Immature natural killer cell (primary cell): ENCODE results near the gene TBC1D22A. TPM values are rescaled to one million over a fixed set of nuclear protein-coding genes. Genes with fewer than 3 reads are reported as not detected.

Experiments
- DNase-seq, 3 donors: peaks; one replicate each; pipeline ENCODE4 v3.0.0; 2022; ENCODE audit warnings: mixed read lengths in 1 of 3
- H3K27ac Mint-ChIP-seq, 6 donors: one replicate each; pipeline ENCODE4 v1.8.0; 2020; ENCODE audit warnings: mixed read lengths in 6 of 6, mild to moderate bottlenecking in 5 of 6, inconsistent platforms in 4 of 6, moderate library complexity in 3 of 6
- H3K27me3 Mint-ChIP-seq, 3 donors: one replicate each; pipeline ENCODE4 v1.8.0; 2020 to 2021; ENCODE audit warnings: low read depth in 3 of 3, mild to moderate bottlenecking in 3 of 3, mixed read lengths in 3 of 3, moderate library complexity in 3 of 3, inconsistent platforms in 1 of 3
- H3K36me3 Mint-ChIP-seq, 3 donors: one replicate each; pipeline ENCODE4 v1.8.0; 2020; ENCODE audit warnings: mixed read lengths in 3 of 3, inconsistent platforms in 2 of 3, mild to moderate bottlenecking in 2 of 3
- H3K4me1 Mint-ChIP-seq, 2 donors: one replicate each; pipeline ENCODE4 v1.8.0; 2020; ENCODE audit warnings: inconsistent platforms in 2 of 2, mild to moderate bottlenecking in 2 of 2, mixed read lengths in 2 of 2, moderate library complexity in 1 of 2
- H3K4me3 Mint-ChIP-seq, 5 donors: one replicate each; pipeline ENCODE4 v1.8.0; 2020; ENCODE audit warnings: mild to moderate bottlenecking in 5 of 5, mixed read lengths in 5 of 5, inconsistent platforms in 3 of 5, moderate library complexity in 3 of 5
- H3K9me3 Mint-ChIP-seq, 6 donors: one replicate each; pipeline ENCODE4 v1.8.0; 2020; ENCODE audit warnings: mild to moderate bottlenecking in 6 of 6, mixed read lengths in 6 of 6, inconsistent platforms in 4 of 6, moderate library complexity in 3 of 6
- polyA plus RNA-seq, 3 donors: library from polyadenylated mRNA; unstranded; fragments of 300-500 nt; fragmentation: Illumina TruSeq; gene quantifications; one replicate each; pipeline ENCODE4 v1.2.3, GENCODE V29; 2021

The TBC1D22A gene
- polyA plus RNA-seq, 3 donors from 2014 or later: 20.6 to 28.0 (median 24.0) TPM

DNA sequence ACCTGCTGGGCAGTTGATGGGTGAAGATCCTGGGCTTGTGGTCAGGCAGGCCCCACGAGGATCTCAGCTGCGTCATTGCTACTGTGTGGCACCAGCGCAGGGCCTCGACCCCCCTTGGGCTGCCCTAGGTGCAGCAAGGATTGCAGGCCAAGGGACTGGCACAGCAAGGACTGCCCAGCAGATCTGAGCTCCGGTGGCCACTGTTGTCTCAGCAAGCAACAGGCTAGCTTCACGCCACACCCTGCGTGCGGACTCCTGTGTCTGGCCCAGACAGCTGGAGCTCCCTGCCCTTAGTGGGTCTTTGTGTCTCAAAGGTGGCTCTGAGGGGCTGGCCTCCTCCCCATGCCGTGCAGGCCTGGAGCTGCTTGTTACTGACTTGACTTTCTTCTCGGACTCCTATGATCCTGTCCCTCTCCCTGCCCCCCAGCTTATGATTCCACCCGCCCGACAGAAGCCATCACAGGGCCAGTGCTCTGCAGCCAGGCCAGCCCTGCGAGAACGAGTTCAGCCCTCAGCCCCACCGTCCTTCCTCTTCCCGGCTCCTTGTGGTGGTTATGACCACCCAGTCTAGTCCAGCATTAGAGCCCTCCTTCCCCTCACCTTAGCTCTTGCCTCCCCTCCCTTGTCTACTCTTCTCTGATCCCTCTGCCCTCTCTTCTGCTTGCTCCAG lies 295.6 kb downstream of the TBC1D22A start:
- peaks cover 0 to 3% (median 0%) of the 10 kb centered on the region in 3 donors for H3K27me3 Mint-ChIP-seq
- H3K36me3 Mint-ChIP-seq: peaks cover 0 to 11% (median 6%) of the 10 kb centered on the region in 3 donors
- no peak overlapping the region for H3K4me3 Mint-ChIP-seq
- DNase-seq: no peak
- peak overlapping the region in 2 of 6 donors; percentile 40 to 59 for H3K27ac Mint-ChIP-seq
- peaks cover 10 to 27% of the 10 kb centered on the region in 2 donors for H3K4me1 Mint-ChIP-seq
- H3K9me3 Mint-ChIP-seq: no peaks in the 10 kb centered on the region

DNA sequence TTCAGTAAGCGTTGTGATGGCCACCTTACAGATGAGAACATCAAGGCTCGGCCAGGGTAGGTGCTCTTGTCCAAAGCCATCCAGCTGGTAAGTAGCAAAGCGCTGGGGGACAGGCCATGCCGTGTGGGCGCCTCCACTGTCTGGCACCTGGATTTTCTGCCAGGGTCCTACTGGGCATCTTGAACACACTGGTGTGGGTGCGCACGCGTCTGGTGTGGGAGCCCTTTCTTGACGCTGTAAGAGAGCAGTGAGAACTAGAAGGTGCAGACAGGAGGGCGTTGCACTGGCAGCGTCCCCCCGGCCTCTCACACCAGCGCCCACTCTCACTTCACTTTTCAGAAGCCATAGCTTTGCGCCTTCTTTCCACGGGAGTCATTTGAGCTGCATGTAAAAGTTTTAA lies 296.6 kb downstream of the TBC1D22A start:
- DNase-seq: no peak
- no peak overlapping the region for H3K4me3 Mint-ChIP-seq
- H3K36me3 Mint-ChIP-seq: peaks cover 0 to 11% (median 6%) of the 10 kb centered on the region in 3 donors
- peaks cover 0 to 3% (median 0%) of the 10 kb centered on the region in 3 donors for H3K27me3 Mint-ChIP-seq
- H3K27ac Mint-ChIP-seq: peak overlapping the region in 1 of 6 donors; percentile 40
- peaks cover 5 to 16% of the 10 kb centered on the region in 2 donors for H3K4me1 Mint-ChIP-seq
- no peaks in the 10 kb centered on the region for H3K9me3 Mint-ChIP-seq

DNA sequence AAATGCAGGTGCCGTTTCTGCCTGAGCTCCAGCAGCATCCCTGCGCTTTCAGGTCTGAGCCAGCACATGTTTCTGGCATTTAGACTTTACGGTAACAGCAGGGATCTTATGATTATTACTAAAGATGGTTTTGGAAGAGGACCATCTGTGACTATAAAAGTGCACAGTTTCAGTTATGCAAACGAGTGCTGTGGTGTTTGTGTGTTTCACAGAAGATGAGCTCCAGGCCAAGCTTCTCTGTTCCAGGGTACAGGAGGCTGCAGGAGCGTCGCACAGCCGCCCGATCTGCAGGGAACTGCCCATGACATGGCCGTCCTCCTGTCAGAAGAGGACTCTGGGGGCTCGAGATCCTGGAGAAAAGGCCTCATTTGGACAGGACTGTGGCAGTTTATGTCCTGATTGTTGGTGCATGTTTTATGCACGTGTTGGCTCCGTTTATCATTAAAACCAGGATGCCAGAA lies 297.3 kb downstream of the TBC1D22A start:
- peak overlapping the region in 1 of 6 donors; percentile 40 for H3K27ac Mint-ChIP-seq
- no peak overlapping the region for H3K4me3 Mint-ChIP-seq
- no peaks in the 10 kb centered on the region for H3K9me3 Mint-ChIP-seq
- peaks cover 0 to 3% (median 0%) of the 10 kb centered on the region in 3 donors for H3K27me3 Mint-ChIP-seq
- peaks cover 0 to 11% (median 6%) of the 10 kb centered on the region in 3 donors for H3K36me3 Mint-ChIP-seq
- H3K4me1 Mint-ChIP-seq: peaks cover 5 to 11% of the 10 kb centered on the region in 2 donors
- no peak for DNase-seq

DNA sequence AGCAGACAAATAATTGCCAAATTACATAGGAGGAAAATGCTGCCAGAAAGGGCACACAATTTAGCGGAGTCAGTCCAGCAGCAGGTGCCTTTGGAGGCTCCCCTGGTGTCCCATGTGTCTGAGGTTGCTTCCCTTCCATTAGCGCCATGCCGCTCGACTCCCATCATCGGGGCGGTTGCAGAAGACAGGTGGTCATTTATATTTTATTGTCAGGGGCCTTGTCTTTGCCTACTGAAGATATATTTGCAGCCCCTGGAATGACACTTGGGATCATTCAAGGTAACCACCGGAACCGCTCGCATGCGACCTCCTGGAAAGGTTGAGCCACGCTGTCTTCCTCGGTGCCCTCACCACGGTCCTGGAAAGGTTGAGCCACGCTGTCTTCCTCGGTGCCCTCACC lies 298.3 kb downstream of the TBC1D22A start:
- no peak overlapping the region for H3K4me3 Mint-ChIP-seq
- DNase-seq: no peak
- H3K27ac Mint-ChIP-seq: no peak overlapping the region
- peaks cover 0 to 11% (median 6%) of the 10 kb centered on the region in 3 donors for H3K36me3 Mint-ChIP-seq
- no peaks in the 10 kb centered on the region for H3K9me3 Mint-ChIP-seq
- H3K27me3 Mint-ChIP-seq: peaks cover 0 to 3% (median 3%) of the 10 kb centered on the region in 3 donors
- H3K4me1 Mint-ChIP-seq: peaks cover 5 to 11% of the 10 kb centered on the region in 2 donors

DNA sequence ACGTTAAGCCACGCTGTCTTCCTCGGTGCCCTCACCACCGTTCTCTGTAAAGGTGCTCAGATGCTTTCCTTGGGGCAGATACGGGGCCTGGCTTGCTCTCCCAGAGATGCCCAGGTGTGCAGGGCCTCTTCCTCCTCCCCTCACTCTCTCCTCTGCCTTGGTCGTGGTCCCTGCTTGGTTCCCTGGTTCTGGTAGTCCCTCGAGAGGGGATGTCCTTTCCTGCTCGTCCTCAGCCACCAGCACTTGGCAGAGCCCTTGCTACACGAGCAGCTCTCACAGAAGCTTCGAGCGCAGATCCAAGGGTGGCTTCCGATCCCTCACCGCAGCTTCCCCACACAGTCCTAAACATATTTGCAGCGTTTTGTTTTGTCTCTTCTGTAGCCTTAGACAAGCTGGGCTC lies 298.8 kb downstream of the TBC1D22A start:
- peaks cover 3 to 11% of the 10 kb centered on the region in 2 donors for H3K4me1 Mint-ChIP-seq
- no peak for DNase-seq
- no peaks in the 10 kb centered on the region for H3K9me3 Mint-ChIP-seq
- H3K4me3 Mint-ChIP-seq: no peak overlapping the region
- H3K27ac Mint-ChIP-seq: no peak overlapping the region
- H3K36me3 Mint-ChIP-seq: peaks cover 0 to 11% (median 6%) of the 10 kb centered on the region in 3 donors
- H3K27me3 Mint-ChIP-seq: peaks cover 0 to 3% (median 3%) of the 10 kb centered on the region in 3 donors

DNA sequence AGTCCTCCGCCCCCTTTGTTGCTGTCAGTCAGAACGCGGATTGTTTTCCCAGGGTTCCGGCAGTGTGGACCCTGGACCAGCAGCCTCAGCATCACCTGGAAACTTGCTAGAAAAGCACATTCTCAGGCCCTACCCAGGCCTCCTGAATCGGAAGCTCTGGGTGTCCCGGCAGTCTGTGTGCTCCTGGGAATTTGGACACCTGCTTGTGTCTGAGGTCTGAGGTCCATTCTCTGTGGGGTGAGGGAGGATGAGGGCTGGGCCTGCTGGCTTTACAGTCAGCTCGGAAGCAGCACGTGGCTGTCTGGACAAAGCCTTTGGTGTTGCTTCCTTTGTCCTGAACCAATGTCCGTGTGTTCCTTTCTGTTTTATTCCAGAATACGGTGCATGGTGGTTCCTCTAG lies 299.7 kb downstream of the TBC1D22A start:
- Mint-ChIP-seq H3K9me3 (no peaks in the 10 kb centered on the region), H3K4me3 (no peak overlapping the region), H3K4me1 (peaks cover 2 to 11% of the 10 kb centered on the region in 2 donors), H3K27me3 (peaks cover 0 to 3% (median 3%) of the 10 kb centered on the region in 3 donors), H3K36me3 (peaks cover 0 to 11% (median 6%) of the 10 kb centered on the region in 3 donors), H3K27ac (no peak overlapping the region)
- no peak for DNase-seq

DNA sequence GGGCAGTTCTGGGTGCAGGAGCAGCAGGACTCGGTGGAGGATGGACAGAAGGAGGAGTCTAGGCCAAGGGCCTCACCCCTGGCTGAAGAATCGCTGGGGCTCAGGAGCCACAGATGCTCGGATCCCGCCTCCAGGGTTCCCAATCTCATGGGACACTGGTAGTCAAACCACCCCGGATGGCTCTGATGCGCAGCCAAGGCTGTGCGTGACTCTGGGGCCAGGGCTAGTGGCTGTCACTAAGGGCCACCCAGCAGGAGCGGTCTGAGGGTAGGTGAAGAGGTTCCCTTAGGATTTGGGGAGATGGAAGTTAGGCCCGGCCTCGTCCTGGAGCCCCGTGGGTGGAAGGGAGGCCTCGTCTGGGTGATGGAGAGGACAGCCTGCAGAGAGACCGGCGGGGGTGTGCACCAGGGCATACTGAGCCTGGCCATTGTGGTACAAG lies 300.6 kb downstream of the TBC1D22A start:
- peaks cover 0 to 11% (median 6%) of the 10 kb centered on the region in 3 donors for H3K36me3 Mint-ChIP-seq
- no peaks in the 10 kb centered on the region for H3K9me3 Mint-ChIP-seq
- H3K27ac Mint-ChIP-seq: no peak overlapping the region
- H3K27me3 Mint-ChIP-seq: peaks cover 0 to 3% (median 3%) of the 10 kb centered on the region in 3 donors
- no peak for DNase-seq
- H3K4me1 Mint-ChIP-seq: peaks cover 2 to 6% of the 10 kb centered on the region in 2 donors
- H3K4me3 Mint-ChIP-seq: no peak overlapping the region

DNA sequence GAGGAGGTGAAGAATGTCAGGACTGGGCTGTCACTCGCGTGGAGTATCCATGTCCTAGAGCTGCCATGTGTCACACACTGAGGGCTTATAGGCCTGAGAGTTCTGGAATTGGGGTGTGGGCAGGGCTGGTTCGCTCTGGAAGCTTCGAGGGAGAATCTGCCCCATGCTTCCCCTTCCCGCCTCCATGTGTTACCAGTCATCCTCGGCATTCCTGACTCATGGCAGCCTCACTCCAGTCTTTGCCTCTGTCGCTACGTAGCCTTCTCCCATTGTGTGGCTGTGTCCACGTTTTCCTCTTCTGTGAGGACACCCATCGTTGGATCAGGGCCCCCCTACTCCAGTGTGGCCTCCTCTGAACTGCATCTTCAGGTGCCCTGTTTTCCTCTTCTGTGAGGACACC lies 301.2 kb downstream of the TBC1D22A start:
- Mint-ChIP-seq H3K4me3 (no peak overlapping the region), H3K9me3 (no peaks in the 10 kb centered on the region), H3K4me1 (peaks cover 5 to 11% of the 10 kb centered on the region in 2 donors), H3K27me3 (peaks cover 0 to 3% (median 3%) of the 10 kb centered on the region in 3 donors), H3K27ac (no peak overlapping the region), H3K36me3 (peaks cover 0 to 11% (median 6%) of the 10 kb centered on the region in 3 donors)
- DNase-seq: no peak

DNA sequence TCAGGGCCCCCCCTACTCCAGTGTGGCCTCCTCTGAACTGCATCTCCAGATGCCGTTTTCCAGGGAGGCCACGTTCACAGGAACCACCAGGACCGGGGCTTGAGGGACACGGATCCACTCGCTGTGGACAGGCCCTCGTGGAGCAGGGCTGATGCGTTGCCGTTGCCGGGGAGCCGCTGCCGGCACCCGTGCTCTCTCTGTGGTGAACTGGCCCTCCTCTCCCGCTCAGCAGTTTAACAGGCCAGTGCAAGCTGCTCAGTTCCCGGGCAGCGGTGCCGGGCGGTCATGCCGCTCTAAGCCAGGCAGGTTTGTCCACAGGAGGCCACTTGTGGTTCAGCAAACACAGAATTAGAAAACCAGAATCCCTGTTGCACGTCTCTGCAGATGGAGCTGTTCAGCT lies 301.6 kb downstream of the TBC1D22A start:
- H3K27me3 Mint-ChIP-seq: peaks cover 0 to 3% (median 3%) of the 10 kb centered on the region in 3 donors
- H3K27ac Mint-ChIP-seq: no peak overlapping the region
- peaks cover 0 to 11% (median 6%) of the 10 kb centered on the region in 3 donors for H3K36me3 Mint-ChIP-seq
- H3K4me1 Mint-ChIP-seq: peaks cover 6 to 15% of the 10 kb centered on the region in 2 donors
- no peaks in the 10 kb centered on the region for H3K9me3 Mint-ChIP-seq
- no peak for DNase-seq
- no peak overlapping the region for H3K4me3 Mint-ChIP-seq

DNA sequence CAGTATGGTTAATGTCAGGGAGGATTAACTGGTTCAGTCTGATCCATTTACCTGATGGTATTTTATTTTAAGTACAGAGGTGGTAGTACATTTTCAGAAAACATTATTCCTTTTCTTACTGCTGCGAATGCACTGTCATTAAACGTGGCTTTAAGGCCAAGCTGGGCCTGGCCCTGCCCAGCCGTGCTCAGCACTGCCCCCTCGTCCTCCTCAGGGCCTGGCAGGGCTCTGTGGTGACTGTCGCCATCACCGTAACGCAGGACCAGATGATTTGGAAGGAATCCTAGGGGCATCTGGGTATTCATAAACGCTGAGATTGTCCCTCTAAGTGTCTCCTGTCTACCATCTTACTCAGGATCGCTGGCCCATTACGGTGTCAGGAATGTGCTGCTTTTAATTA lies 302.0 kb downstream of the TBC1D22A start:
- Mint-ChIP-seq H3K27me3 (peaks cover 0 to 3% (median 3%) of the 10 kb centered on the region in 3 donors), H3K27ac (no peak overlapping the region), H3K4me1 (peaks cover 8 to 19% of the 10 kb centered on the region in 2 donors), H3K36me3 (peaks cover 0 to 11% (median 6%) of the 10 kb centered on the region in 3 donors), H3K4me3 (no peak overlapping the region), H3K9me3 (no peaks in the 10 kb centered on the region)
- DNase-seq: no peak

DNA sequence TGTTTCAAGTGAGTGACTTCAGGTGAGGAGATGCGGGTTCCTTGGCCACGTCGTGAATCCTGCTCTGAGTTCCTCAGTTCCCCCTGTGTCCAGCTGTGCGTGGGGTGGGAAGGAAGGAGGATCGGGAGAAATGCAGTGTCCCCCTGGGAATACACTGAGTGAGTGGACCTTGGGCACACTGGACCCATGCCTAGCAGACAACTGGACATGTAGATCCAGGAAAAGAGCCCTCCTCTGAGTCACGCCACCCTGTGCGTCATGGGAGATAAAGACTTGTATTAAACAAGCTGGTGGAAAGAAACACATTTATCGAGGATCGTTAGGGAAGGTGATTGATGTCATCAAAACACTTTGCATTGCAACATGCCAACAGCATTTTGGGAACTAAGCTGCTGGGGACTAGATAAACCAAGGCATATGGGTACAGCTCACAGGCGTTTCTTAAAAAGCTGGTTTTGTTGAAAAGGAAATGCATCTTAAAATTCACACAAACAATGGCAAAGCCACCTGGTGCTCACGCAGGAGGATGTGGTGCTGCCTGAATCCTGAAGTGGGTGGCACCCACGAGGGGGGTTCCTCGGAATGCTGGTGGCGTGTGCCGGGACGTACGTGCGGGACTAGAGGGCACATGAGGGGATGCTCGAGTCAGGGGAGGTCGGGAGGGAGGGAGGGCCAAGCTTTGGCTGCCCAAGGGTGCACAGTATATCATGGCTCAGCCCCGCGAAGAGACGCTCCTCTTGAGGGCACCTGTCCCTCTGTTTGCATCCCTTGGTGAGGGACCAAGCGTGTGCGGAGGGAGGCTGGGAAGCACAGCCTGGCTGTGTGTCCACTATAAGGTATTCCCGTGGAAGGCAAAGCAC lies 303.5 kb downstream of the TBC1D22A start:
- Mint-ChIP-seq H3K4me1 (peaks cover 8 to 32% of the 10 kb centered on the region in 2 donors), H3K27ac (no peak overlapping the region), H3K36me3 (peaks cover 0 to 10% (median 6%) of the 10 kb centered on the region in 3 donors), H3K4me3 (no peak overlapping the region), H3K9me3 (no peaks in the 10 kb centered on the region), H3K27me3 (peaks cover 0 to 3% (median 3%) of the 10 kb centered on the region in 3 donors)
- DNase-seq: no peak

DNA sequence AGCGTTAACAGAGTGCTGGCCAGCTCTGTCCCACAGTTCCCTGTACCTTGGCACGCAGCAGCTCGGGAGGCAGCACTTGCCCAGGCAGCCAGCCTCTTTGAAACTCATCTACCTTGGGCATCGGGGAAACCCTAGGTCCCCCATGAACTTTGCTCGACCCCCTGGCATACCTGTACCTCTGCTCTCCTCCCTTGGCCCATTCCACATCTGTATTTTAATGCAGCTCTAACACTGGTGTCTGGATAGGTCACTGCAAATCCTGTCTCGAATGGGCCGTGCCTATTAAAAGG lies 304.1 kb downstream of the TBC1D22A start:
- DNase-seq: no peak
- peaks cover 0 to 5% (median 3%) of the 10 kb centered on the region in 3 donors for H3K27me3 Mint-ChIP-seq
- no peak overlapping the region for H3K27ac Mint-ChIP-seq
- H3K4me3 Mint-ChIP-seq: no peak overlapping the region
- H3K36me3 Mint-ChIP-seq: peaks cover 0 to 5% (median under 1%) of the 10 kb centered on the region in 3 donors
- peaks cover 11 to 32% of the 10 kb centered on the region in 2 donors for H3K4me1 Mint-ChIP-seq
- no peaks in the 10 kb centered on the region for H3K9me3 Mint-ChIP-seq

DNA sequence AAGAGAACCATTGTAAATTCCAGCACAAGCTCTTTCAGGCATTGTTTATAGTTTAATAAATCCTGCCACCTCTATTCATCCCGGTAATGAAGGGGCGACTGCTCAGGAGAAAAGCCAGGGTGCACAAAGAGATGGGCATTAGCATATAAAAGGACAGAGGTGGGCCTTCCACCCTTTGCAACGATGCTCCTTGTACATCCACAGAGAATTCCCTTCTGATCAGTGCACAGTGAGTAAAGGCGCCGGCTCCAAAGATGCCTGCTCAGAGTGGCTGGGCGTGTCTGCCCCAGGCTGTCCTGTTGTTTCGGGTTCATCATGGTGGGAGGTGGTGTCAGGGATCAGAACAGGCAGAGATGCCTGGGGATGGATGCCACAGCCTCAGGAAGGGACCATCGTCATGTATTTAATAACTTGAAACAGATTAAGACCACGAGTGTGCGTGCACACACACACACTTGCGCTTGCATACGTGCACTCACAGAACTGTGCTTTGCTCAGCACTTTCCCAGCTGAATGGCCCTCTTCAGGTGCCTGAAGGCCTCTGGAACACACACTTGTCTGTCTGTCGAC lies 305.0 kb downstream of the TBC1D22A start:
- Mint-ChIP-seq H3K4me1 (peaks cover 15 to 35% of the 10 kb centered on the region in 2 donors), H3K4me3 (no peak overlapping the region), H3K27me3 (peaks cover 1 to 5% (median 3%) of the 10 kb centered on the region in 3 donors), H3K9me3 (no peaks in the 10 kb centered on the region), H3K36me3 (peaks cover 0 to 4% (median 0%) of the 10 kb centered on the region in 3 donors), H3K27ac (no peak overlapping the region)
- no peak for DNase-seq
